Measurements from ENCODE around the gene TPST2. TPM values are rescaled to one million over a fixed set of nuclear protein-coding genes. Genes with fewer than 3 reads are reported as not detected.

The TPST2 gene
- total RNA-seq, 2 donors from 2014 or later, result 37.7 to 82.3 TPM

DNA sequence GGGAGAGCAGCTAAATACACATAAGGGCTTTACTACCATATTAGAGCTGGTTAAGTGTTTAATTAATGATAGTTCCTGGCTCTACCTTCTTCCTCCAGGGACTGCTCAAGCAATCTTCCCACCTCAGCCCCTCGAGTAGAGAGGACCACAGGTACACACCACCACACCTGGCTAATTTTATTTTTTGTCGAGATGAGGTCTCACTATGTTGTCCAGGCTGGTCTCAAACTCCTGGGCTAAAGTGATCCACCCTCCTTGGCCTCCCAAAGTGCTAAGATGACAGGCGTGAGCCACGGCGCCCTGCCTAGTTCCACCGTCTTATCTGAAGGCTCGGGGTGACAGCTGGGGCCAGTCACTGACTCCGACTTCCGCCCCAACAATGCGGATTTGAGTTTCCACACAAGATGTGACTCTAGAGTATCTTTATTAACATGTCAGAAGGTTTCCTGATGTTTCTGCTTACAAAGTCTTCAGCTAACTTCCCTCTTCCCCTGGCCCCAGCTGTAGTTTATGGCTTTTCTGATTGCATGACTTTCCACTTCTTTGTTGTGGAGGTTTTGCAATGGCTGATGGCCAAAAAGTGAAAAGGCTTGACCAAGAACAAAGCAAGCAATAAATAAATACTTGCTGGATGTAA is 16.8 kb downstream of the TPST2 start:
- H3K36me3 ChIP-seq, result no peaks in the 10 kb centered on the region
- H3K9me3 ChIP-seq, result no peaks in the 10 kb centered on the region
- no peak overlapping the region for H3K4me3 ChIP-seq
- DNase-seq (ENCODE audit: low spot score) (no peak), ATAC-seq (ENCODE audit: insufficient number of reproducible peaks, low FRiP score, low read depth) (no peak)
- H3K4me1 ChIP-seq (ENCODE audit: control insufficient read depth in 1 of 2, low read depth in 2 of 2), result no peaks in the 10 kb centered on the region
- no peak overlapping the region for H3K27ac ChIP-seq
- TF ChIP-seq, protein P1, sequence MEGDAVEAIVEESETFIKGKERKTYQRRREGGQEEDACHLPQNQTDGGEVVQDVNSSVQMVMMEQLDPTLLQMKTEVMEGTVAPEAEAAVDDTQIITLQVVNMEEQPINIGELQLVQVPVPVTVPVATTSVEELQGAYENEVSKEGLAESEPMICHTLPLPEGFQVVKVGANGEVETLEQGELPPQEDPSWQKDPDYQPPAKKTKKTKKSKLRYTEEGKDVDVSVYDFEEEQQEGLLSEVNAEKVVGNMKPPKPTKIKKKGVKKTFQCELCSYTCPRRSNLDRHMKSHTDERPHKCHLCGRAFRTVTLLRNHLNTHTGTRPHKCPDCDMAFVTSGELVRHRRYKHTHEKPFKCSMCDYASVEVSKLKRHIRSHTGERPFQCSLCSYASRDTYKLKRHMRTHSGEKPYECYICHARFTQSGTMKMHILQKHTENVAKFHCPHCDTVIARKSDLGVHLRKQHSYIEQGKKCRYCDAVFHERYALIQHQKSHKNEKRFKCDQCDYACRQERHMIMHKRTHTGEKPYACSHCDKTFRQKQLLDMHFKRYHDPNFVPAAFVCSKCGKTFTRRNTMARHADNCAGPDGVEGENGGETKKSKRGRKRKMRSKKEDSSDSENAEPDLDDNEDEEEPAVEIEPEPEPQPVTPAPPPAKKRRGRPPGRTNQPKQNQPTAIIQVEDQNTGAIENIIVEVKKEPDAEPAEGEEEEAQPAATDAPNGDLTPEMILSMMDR (IDR thresholded peaks at IDR 0.05), result no peak
- H3K27me3 ChIP-seq (replicated peaks; ENCODE audit: insufficient read depth), result no peaks in the 10 kb centered on the region

DNA sequence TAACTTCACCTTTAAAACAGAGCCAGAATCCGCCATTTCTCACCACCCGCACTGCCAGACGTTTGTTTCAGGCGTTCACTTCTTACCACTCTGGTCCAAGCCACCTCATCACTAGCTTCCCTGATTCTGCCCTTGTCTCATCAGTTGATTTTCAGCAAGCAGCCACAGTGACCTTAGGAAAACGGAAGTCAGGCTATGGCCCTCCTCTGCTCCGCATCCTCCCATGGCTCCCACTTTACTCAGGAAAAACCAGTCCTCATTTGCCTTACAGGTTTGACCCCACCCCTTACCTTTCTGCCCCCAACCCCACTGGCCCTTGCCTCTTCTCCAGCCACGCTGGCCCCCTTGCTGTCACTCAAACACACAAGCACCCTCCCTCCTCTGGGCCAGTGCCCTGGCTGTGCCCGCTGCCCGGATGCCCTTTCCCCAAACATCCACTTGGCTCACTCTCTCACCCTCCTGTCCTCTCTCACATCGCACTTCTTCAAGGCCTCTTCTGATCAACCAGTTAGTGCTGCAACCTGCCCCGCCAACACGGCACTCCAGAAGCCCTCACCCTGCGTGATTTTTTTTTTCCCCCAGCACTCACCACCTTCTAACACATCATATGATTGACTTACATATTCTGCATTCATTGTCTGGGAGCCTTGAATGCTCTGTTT is 18.9 kb downstream of the TPST2 start:
- Histone ChIP-seq H3K4me3 (no peak overlapping the region), H3K4me1 (ENCODE audit: control insufficient read depth in 1 of 2, low read depth in 2 of 2) (no peaks in the 10 kb centered on the region), H3K27me3 (replicated peaks; ENCODE audit: insufficient read depth) (no peaks in the 10 kb centered on the region), H3K27ac (no peak overlapping the region), H3K9me3 (no peaks in the 10 kb centered on the region), H3K36me3 (no peaks in the 10 kb centered on the region)
- ATAC-seq (ENCODE audit: insufficient number of reproducible peaks, low FRiP score, low read depth), result no peak
- TF ChIP-seq, protein P1 (IDR thresholded peaks at IDR 0.05), result no peak
- no peak for DNase-seq (ENCODE audit: low spot score)

DNA sequence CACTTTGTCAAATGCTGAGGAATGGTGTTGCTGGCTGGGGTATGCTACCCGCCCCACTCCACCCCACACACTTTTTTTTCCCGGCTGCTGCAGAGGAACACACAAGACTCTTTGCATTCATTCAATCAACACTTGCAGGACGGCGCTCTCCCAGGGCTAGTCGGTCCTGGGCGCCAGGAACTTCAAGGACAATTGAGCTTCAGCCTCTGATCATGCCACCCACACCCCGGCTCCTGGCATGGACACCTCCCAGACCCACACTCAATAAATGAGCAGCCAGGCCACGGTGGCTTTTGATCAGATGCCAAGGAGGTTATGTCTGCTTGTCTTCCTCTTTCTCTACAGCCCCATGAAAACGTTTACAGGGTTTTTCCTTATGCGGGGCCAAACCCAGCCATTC is 19.8 kb downstream of the TPST2 start:
- Histone ChIP-seq H3K9me3 (no peaks in the 10 kb centered on the region), H3K4me1 (ENCODE audit: control insufficient read depth in 1 of 2, low read depth in 2 of 2) (no peaks in the 10 kb centered on the region), H3K27me3 (replicated peaks; ENCODE audit: insufficient read depth) (no peaks in the 10 kb centered on the region), H3K36me3 (peaks cover under 1% of the 10 kb centered on the region), H3K27ac (no peak overlapping the region), H3K4me3 (no peak overlapping the region)
- TF ChIP-seq, protein P1 (IDR thresholded peaks at IDR 0.05), result no peak
- DNase-seq (ENCODE audit: low spot score), result no peak
- ATAC-seq (ENCODE audit: insufficient number of reproducible peaks, low FRiP score, low read depth), result no peak

DNA sequence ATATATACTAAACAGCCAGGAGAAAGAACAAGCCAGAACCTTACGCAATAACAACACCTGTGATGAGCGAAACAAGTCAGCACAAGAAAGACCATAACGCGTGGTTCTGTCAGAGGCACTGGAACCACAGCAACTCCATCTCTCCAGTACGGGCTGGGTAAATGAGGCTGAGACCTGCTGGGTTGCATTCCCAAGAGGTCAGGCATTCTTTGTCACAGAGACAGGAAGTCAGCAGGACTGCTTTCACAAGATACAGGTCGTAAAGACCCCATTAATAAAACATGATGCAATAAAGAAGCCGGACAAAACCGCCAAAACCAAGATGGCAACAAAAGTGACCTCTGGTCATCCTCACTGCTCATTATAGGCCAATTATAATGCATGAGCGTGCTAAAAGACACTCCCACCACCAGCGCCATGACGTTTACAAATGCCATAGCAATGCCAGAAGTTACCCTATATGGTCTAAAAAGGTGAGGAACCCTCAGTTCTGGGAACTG is 21.7 kb downstream of the TPST2 start:
- H3K36me3 ChIP-seq, result peaks cover 3% of the 10 kb centered on the region
- DNase-seq (ENCODE audit: low spot score) (no peak), ATAC-seq (ENCODE audit: insufficient number of reproducible peaks, low FRiP score, low read depth) (no peak)
- no peak overlapping the region for H3K4me3 ChIP-seq
- no peaks in the 10 kb centered on the region for H3K9me3 ChIP-seq
- H3K27me3 ChIP-seq (replicated peaks; ENCODE audit: insufficient read depth), result no peaks in the 10 kb centered on the region
- TF ChIP-seq, protein P1 (IDR thresholded peaks at IDR 0.05), result no peak
- H3K4me1 ChIP-seq (ENCODE audit: control insufficient read depth in 1 of 2, low read depth in 2 of 2), result no peaks in the 10 kb centered on the region
- no peak overlapping the region for H3K27ac ChIP-seq

DNA sequence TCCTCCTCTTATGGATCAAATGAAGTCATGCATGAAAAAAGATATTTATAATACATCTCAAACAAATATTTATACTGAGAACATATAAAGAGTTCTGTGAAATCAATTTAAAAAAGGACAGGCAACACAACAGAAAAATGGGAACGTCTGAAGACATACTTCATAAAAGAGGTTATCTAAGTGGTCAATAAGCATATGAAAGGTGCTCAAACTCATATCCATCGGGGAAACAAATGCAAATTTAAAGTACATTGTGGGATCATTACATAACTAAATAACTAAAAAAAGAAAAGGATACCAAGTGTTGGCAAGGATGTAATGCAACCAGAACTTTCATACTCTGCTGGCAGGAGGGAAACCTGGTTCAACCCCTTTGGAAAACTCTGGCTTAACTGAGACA is 22.3 kb downstream of the TPST2 start:
- peaks cover 3% of the 10 kb centered on the region for H3K36me3 ChIP-seq
- ATAC-seq (ENCODE audit: insufficient number of reproducible peaks, low FRiP score, low read depth) (no peak), DNase-seq (ENCODE audit: low spot score) (no peak)
- TF ChIP-seq, protein P1 (IDR thresholded peaks at IDR 0.05), result no peak
- H3K27me3 ChIP-seq (replicated peaks; ENCODE audit: insufficient read depth), result no peaks in the 10 kb centered on the region
- no peak overlapping the region for H3K4me3 ChIP-seq
- H3K4me1 ChIP-seq (ENCODE audit: control insufficient read depth in 1 of 2, low read depth in 2 of 2), result no peaks in the 10 kb centered on the region
- H3K9me3 ChIP-seq, result no peaks in the 10 kb centered on the region
- H3K27ac ChIP-seq, result no peak overlapping the region

Data from thoracic aorta (tissue), 2 donors.